ENCODE data around the gene SLC35C1. TPM values are rescaled to one million over a fixed set of nuclear protein-coding genes. Genes with fewer than 3 reads are reported as not detected.

SLC35C1 gene
- total and polyA plus RNA-seq, 2 experiments from 2014 or later: 6.8 to 11.0 TPM

DNA sequence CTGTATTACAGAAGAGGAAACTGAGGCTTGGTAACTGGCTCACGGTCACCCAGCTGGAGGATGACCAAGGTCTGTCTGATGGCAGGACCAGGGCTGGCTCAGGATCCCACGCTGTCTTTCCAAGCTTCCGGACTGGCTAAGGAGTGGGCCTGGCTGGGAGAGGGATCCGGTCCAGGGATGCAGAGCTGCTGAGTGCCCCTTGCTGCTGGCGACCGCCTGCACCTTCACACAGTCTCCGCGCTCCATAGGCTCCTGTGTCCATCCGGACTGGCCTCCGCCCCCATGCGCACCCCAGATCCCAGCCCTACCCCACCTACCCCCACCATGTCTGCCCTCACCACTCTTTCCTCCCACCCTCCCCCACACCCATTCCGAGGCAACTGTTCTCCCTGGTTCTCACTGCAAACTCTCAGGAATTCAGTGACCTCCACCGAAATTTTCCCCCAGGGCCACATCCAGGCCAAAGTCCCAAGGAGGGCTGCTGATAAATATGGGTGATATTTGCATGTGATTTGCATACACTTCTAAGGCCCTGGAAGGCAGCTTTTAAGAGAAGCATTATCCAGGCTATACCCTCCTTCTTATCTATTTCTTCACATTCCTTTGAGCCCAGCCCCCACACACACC, 48.5 kb upstream of the SLC35C1 start:
- no peaks in the 10 kb centered on the region for H3K9me2 ChIP-seq (ENCODE audit: insufficient read depth)
- Mint-ChIP-seq H3K4me3 (no peak overlapping the region; the same call in 2 of the 3 replicates), H3K9me3 (no peaks in the 10 kb centered on the region; the same call in 2 of the 3 replicates), H3K27me3 (ENCODE audit: insufficient read depth, low read depth, poor library complexity) (peaks cover 4% of the 10 kb centered on the region), H3K4me1 (peaks cover 43% of the 10 kb centered on the region), H3K36me3 (ENCODE audit: low read depth) (no peaks in the 10 kb centered on the region), H3K27ac (no peak overlapping the region)
- H3K4me1 ChIP-seq (ENCODE audit: insufficient read depth): peaks cover 14% of the 10 kb centered on the region; the same call in 1 of the 2 replicates
- TF ChIP-seq, protein P1, sequence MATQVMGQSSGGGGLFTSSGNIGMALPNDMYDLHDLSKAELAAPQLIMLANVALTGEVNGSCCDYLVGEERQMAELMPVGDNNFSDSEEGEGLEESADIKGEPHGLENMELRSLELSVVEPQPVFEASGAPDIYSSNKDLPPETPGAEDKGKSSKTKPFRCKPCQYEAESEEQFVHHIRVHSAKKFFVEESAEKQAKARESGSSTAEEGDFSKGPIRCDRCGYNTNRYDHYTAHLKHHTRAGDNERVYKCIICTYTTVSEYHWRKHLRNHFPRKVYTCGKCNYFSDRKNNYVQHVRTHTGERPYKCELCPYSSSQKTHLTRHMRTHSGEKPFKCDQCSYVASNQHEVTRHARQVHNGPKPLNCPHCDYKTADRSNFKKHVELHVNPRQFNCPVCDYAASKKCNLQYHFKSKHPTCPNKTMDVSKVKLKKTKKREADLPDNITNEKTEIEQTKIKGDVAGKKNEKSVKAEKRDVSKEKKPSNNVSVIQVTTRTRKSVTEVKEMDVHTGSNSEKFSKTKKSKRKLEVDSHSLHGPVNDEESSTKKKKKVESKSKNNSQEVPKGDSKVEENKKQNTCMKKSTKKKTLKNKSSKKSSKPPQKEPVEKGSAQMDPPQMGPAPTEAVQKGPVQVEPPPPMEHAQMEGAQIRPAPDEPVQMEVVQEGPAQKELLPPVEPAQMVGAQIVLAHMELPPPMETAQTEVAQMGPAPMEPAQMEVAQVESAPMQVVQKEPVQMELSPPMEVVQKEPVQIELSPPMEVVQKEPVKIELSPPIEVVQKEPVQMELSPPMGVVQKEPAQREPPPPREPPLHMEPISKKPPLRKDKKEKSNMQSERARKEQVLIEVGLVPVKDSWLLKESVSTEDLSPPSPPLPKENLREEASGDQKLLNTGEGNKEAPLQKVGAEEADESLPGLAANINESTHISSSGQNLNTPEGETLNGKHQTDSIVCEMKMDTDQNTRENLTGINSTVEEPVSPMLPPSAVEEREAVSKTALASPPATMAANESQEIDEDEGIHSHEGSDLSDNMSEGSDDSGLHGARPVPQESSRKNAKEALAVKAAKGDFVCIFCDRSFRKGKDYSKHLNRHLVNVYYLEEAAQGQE (IDR thresholded peaks at IDR 0.05; ENCODE audit: unreplicated experiment): no peak
- TF ChIP-seq, protein P2, sequence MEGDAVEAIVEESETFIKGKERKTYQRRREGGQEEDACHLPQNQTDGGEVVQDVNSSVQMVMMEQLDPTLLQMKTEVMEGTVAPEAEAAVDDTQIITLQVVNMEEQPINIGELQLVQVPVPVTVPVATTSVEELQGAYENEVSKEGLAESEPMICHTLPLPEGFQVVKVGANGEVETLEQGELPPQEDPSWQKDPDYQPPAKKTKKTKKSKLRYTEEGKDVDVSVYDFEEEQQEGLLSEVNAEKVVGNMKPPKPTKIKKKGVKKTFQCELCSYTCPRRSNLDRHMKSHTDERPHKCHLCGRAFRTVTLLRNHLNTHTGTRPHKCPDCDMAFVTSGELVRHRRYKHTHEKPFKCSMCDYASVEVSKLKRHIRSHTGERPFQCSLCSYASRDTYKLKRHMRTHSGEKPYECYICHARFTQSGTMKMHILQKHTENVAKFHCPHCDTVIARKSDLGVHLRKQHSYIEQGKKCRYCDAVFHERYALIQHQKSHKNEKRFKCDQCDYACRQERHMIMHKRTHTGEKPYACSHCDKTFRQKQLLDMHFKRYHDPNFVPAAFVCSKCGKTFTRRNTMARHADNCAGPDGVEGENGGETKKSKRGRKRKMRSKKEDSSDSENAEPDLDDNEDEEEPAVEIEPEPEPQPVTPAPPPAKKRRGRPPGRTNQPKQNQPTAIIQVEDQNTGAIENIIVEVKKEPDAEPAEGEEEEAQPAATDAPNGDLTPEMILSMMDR (conservative IDR thresholded peaks at IDR 0.05; ENCODE audit: low read depth in 2 of 2): no peak
- TF ChIP-seq CREB1 (CRISPR knock-in tag; IDR thresholded peaks at IDR 0.05; ENCODE audit: low read depth) (no peak), NANOG (IDR thresholded peaks at IDR 0.05; ENCODE audit: borderline replicate concordance) (no peak), JUNB (IDR thresholded peaks at IDR 0.05; ENCODE audit: unreplicated experiment) (no peak), ZNF114 (CRISPR knock-in tag; IDR thresholded peaks at IDR 0.05) (no peak), POLR2AphosphoS5 (IDR thresholded peaks at IDR 0.05; ENCODE audit: low read depth) (no peak), EZH2 (IDR thresholded peaks at IDR 0.05; ENCODE audit: low read depth, unreplicated experiment) (no peak), ZNF331 (CRISPR knock-in tag; IDR thresholded peaks at IDR 0.05; ENCODE audit: low read depth) (no peak), STAT1 (IDR thresholded peaks at IDR 0.05; ENCODE audit: unreplicated experiment) (no peak), EZH2phosphoT487 (IDR thresholded peaks at IDR 0.05; ENCODE audit: unreplicated experiment) (no peak)
- TF ChIP-seq, protein P3, sequence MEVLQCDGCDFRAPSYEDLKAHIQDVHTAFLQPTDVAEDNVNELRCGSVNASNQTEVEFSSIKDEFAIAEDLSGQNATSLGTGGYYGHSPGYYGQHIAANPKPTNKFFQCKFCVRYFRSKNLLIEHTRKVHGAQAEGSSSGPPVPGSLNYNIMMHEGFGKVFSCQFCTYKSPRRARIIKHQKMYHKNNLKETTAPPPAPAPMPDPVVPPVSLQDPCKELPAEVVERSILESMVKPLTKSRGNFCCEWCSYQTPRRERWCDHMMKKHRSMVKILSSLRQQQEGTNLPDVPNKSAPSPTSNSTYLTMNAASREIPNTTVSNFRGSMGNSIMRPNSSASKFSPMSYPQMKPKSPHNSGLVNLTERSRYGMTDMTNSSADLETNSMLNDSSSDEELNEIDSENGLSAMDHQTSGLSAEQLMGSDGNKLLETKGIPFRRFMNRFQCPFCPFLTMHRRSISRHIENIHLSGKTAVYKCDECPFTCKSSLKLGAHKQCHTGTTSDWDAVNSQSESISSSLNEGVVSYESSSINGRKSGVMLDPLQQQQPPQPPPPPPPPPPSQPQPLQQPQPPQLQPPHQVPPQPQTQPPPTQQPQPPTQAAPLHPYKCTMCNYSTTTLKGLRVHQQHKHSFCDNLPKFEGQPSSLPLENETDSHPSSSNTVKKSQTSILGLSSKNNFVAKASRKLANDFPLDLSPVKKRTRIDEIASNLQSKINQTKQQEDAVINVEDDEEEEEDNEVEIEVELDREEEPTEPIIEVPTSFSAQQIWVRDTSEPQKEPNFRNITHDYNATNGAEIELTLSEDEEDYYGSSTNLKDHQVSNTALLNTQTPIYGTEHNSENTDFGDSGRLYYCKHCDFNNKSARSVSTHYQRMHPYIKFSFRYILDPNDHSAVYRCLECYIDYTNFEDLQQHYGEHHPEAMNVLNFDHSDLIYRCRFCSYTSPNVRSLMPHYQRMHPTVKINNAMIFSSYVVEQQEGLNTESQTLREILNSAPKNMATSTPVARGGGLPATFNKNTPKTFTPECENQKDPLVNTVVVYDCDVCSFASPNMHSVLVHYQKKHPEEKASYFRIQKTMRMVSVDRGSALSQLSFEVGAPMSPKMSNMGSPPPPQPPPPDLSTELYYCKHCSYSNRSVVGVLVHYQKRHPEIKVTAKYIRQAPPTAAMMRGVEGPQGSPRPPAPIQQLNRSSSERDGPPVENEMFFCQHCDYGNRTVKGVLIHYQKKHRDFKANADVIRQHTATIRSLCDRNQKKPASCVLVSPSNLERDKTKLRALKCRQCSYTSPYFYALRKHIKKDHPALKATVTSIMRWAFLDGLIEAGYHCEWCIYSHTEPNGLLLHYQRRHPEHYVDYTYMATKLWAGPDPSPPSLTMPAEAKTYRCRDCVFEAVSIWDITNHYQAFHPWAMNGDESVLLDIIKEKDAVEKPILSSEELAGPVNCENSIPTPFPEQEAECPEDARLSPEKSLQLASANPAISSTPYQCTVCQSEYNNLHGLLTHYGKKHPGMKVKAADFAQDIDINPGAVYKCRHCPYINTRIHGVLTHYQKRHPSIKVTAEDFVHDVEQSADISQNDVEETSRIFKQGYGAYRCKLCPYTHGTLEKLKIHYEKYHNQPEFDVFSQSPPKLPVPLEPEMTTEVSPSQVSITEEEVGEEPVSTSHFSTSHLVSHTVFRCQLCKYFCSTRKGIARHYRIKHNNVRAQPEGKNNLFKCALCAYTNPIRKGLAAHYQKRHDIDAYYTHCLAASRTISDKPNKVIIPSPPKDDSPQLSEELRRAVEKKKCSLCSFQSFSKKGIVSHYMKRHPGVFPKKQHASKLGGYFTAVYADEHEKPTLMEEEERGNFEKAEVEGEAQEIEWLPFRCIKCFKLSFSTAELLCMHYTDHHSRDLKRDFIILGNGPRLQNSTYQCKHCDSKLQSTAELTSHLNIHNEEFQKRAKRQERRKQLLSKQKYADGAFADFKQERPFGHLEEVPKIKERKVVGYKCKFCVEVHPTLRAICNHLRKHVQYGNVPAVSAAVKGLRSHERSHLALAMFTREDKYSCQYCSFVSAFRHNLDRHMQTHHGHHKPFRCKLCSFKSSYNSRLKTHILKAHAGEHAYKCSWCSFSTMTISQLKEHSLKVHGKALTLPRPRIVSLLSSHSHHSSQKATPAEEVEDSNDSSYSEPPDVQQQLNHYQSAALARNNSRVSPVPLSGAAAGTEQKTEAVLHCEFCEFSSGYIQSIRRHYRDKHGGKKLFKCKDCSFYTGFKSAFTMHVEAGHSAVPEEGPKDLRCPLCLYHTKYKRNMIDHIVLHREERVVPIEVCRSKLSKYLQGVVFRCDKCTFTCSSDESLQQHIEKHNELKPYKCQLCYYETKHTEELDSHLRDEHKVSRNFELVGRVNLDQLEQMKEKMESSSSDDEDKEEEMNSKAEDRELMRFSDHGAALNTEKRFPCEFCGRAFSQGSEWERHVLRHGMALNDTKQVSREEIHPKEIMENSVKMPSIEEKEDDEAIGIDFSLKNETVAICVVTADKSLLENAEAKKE (CRISPR knock-in tag; IDR thresholded peaks at IDR 0.05): no peak
- TF ChIP-seq, protein P4, sequence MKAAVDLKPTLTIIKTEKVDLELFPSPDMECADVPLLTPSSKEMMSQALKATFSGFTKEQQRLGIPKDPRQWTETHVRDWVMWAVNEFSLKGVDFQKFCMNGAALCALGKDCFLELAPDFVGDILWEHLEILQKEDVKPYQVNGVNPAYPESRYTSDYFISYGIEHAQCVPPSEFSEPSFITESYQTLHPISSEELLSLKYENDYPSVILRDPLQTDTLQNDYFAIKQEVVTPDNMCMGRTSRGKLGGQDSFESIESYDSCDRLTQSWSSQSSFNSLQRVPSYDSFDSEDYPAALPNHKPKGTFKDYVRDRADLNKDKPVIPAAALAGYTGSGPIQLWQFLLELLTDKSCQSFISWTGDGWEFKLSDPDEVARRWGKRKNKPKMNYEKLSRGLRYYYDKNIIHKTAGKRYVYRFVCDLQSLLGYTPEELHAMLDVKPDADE (IDR thresholded peaks at IDR 0.05): no peak
- H3K27ac ChIP-seq (ENCODE audit: low read depth): no peak overlapping the region
- 0 out of 2 replicates have a peak, but pooled peaks cover 3% of the 10 kb centered on the region for H3F3A ChIP-seq (replicated peaks; ENCODE audit: low read depth)
- H4K20me1 ChIP-seq (replicated peaks; ENCODE audit: insufficient read depth): no peaks in the 10 kb centered on the region
- ATAC-seq (peak; percentile 31), DNase-seq (ENCODE audit: low spot score) (peak; percentile 39)
- no peaks in the 10 kb centered on the region for H3K27me3 ChIP-seq (ENCODE audit: insufficient read depth)
- H3K36me3 ChIP-seq (ENCODE audit: insufficient read depth): no peaks in the 10 kb centered on the region
- peak overlapping the region; percentile 29; the same call in 1 of the 2 replicates for H3K4me2 ChIP-seq
- no peaks in the 10 kb centered on the region for H3K79me2 ChIP-seq (replicated peaks; ENCODE audit: insufficient read depth)
- no peak overlapping the region; the same call in 1 of the 2 replicates for H2AFZ ChIP-seq
- H3K4me3 ChIP-seq: no peak overlapping the region
